ENCODE data around the gene TNIK.

The TNIK gene

GRCh38 chr3:171412054-171412453 lies 48.2 kb downstream of the TNIK start:
- TF ChIP-seq REST (IDR thresholded peaks at IDR 0.05; ENCODE audit: insufficient read depth in 1 of 2, low read depth in 2 of 2, low read length in 2 of 2): no peak
- no peak for TF ChIP-seq TAF1 (IDR thresholded peaks at IDR 0.05; ENCODE audit: borderline replicate concordance, insufficient read depth, low read length)
- no peak for TF ChIP-seq FOXP2 (optimal IDR thresholded peaks at IDR 0.05; ENCODE audit: borderline replicate concordance, extremely low read depth, extremely low read length, insufficient read depth)
- TF ChIP-seq POLR2AphosphoS5 (IDR thresholded peaks at IDR 0.05; ENCODE audit: low read depth, low read length): no peak
- TF ChIP-seq SIN3A (IDR thresholded peaks at IDR 0.05; ENCODE audit: borderline replicate concordance, insufficient read depth, low read length): no peak

- TF ChIP-seq POLR2AphosphoS5 (IDR thresholded peaks at IDR 0.05; ENCODE audit: low read depth, low read length) (no peak), REST (IDR thresholded peaks at IDR 0.05; ENCODE audit: insufficient read depth in 1 of 2, low read depth in 2 of 2, low read length in 2 of 2) (no peak), TAF1 (IDR thresholded peaks at IDR 0.05; ENCODE audit: borderline replicate concordance, insufficient read depth, low read length) (no peak), FOXP2 (optimal IDR thresholded peaks at IDR 0.05; ENCODE audit: borderline replicate concordance, extremely low read depth, extremely low read length, insufficient read depth) (no peak), SIN3A (IDR thresholded peaks at IDR 0.05; ENCODE audit: borderline replicate concordance, insufficient read depth, low read length) (no peak)
Observed at GRCh38 chr3:171410186-171410585, 50.0 kb downstream of the TNIK start.

- TF ChIP-seq POLR2AphosphoS5 (IDR thresholded peaks at IDR 0.05; ENCODE audit: low read depth, low read length) (no peak), TAF1 (IDR thresholded peaks at IDR 0.05; ENCODE audit: borderline replicate concordance, insufficient read depth, low read length) (no peak), SIN3A (IDR thresholded peaks at IDR 0.05; ENCODE audit: borderline replicate concordance, insufficient read depth, low read length) (no peak), FOXP2 (optimal IDR thresholded peaks at IDR 0.05; ENCODE audit: borderline replicate concordance, extremely low read depth, extremely low read length, insufficient read depth) (no peak), REST (IDR thresholded peaks at IDR 0.05; ENCODE audit: insufficient read depth in 1 of 2, low read depth in 2 of 2, low read length in 2 of 2) (no peak)
Observed at GRCh38 chr3:171407759-171408158, 52.4 kb downstream of the TNIK start.

- TF ChIP-seq FOXP2 (optimal IDR thresholded peaks at IDR 0.05; ENCODE audit: borderline replicate concordance, extremely low read depth, extremely low read length, insufficient read depth) (no peak), TAF1 (IDR thresholded peaks at IDR 0.05; ENCODE audit: borderline replicate concordance, insufficient read depth, low read length) (no peak)
Observed at GRCh38 chr3:171404376-171404967, 55.7 kb downstream of the TNIK start.

- no peak for TF ChIP-seq POLR2AphosphoS5 (IDR thresholded peaks at IDR 0.05; ENCODE audit: low read depth, low read length)
- no peak for TF ChIP-seq SIN3A (IDR thresholded peaks at IDR 0.05; ENCODE audit: borderline replicate concordance, insufficient read depth, low read length)
Observed at GRCh38 chr3:171402281-171402680, 57.9 kb downstream of the TNIK start.

GRCh38 chr3:171401432-171401831 lies 58.8 kb downstream of the TNIK start:
- TF ChIP-seq FOXP2 (optimal IDR thresholded peaks at IDR 0.05; ENCODE audit: borderline replicate concordance, extremely low read depth, extremely low read length, insufficient read depth): no peak
- TF ChIP-seq TAF1 (IDR thresholded peaks at IDR 0.05; ENCODE audit: borderline replicate concordance, insufficient read depth, low read length): no peak
- no peak for TF ChIP-seq POLR2AphosphoS5 (IDR thresholded peaks at IDR 0.05; ENCODE audit: low read depth, low read length)
- no peak for TF ChIP-seq REST (IDR thresholded peaks at IDR 0.05; ENCODE audit: insufficient read depth in 1 of 2, low read depth in 2 of 2, low read length in 2 of 2)
- no peak for TF ChIP-seq SIN3A (IDR thresholded peaks at IDR 0.05; ENCODE audit: borderline replicate concordance, insufficient read depth, low read length)

All from PFSK-1 (cell line).